SU-DHL-6 (cell line): ENCODE measurements around the gene C9orf43.

Experiments
- H2AFZ ChIP-seq: fragments of 200-600 bp; sonication (generic); 2 replicates; pipeline ENCODE4 v1.6.1; 2014; ENCODE audit warnings: low read depth, mild to moderate bottlenecking, moderate library complexity, mixed read lengths, antibody characterized with exemption, low read length; ENCODE audit not compliant: severe bottlenecking
- H3F3A ChIP-seq: fragments of 200-600 bp; shearing (Covaris generic); 2 replicates; pipeline ENCODE4 v1.6.0; 2016; ENCODE audit warnings: antibody characterized with exemption, mild to moderate bottlenecking; ENCODE audit not compliant: insufficient read depth
- H3K27ac ChIP-seq: fragments of 200-600 bp; sonication (generic); 2 replicates; pipeline ENCODE4 v1.5.1; 2016; ENCODE audit warnings: low read depth, mild to moderate bottlenecking, low read length, moderate library complexity, mixed read lengths
- H3K27me3 ChIP-seq: fragments of 200-600 bp; sonication (generic), shearing (Covaris generic); 2 replicates; pipeline ENCODE4 v1.6.0; 2014; ENCODE audit warnings: mild to moderate bottlenecking, low read length
- H3K36me3 ChIP-seq: fragments of 200-600 bp; sonication (generic); 2 replicates; pipeline ENCODE4 v1.6.1; 2014; ENCODE audit warnings: mild to moderate bottlenecking, low read length, mixed read lengths
- H3K4me2 ChIP-seq: fragments of 300-600, 200-600 bp; shearing (Covaris generic), sonication (generic); 2 replicates; pipeline ENCODE4 v1.6.0; 2014; ENCODE audit warnings: low read length, low read depth, mild to moderate bottlenecking; ENCODE audit not compliant: poor library complexity, severe bottlenecking
- H3K4me3 ChIP-seq: fragments of 200-600 bp; sonication (generic); 2 replicates; pipeline ENCODE4 v1.5.1; 2014; ENCODE audit warnings: antibody characterized with exemption, low read length, mild to moderate bottlenecking, mixed read lengths; ENCODE audit not compliant: insufficient read depth, poor library complexity, severe bottlenecking
- H3K79me2 ChIP-seq: fragments of 200-600 bp; sonication (generic); 2 replicates; pipeline ENCODE4 v1.6.1; 2014; ENCODE audit warnings: mild to moderate bottlenecking, low read length, moderate library complexity; ENCODE audit not compliant: insufficient read depth
- H3K9ac ChIP-seq: fragments of 200-600 bp; sonication (generic); 2 replicates; pipeline ENCODE4 v1.7.0; 2014; ENCODE audit warnings: mild to moderate bottlenecking, low read length
- H3K9me2 ChIP-seq: fragments of 200-600 bp; sonication (generic); replicated peaks from 2 replicates; pipeline ENCODE4 v1.6.1; 2014; ENCODE audit warnings: low read length; ENCODE audit not compliant: insufficient read depth
- H3K9me3 ChIP-seq: fragments of 200-600 bp; sonication (generic); 2 replicates; pipeline ENCODE4 v1.6.1; 2014; ENCODE audit warnings: low read length, mixed read lengths; ENCODE audit not compliant: insufficient read depth
- H4K20me1 ChIP-seq: fragments of 200-600 bp; sonication (generic); 2 replicates; pipeline ENCODE4 v1.6.1; 2014; ENCODE audit warnings: low read depth, mild to moderate bottlenecking, antibody characterized with exemption, low read length, moderate library complexity, mixed read lengths
- CTCF ChIP-seq: fragments of 200-600 bp; sonication (generic); IDR thresholded peaks from one replicate; pipeline ENCODE4 v1.5.1; 2017; ENCODE audit warnings: antibody characterized with exemption, mild to moderate bottlenecking, low read length, moderate library complexity; ENCODE audit not compliant: insufficient read depth, poor library complexity, severe bottlenecking
- EZH2phosphoT487 ChIP-seq: fragments of 200-600 bp; sonication (generic), shearing (Covaris generic); conservative IDR thresholded peaks from 2 replicates; pipeline ENCODE4 v1.6.1; 2018; ENCODE audit warnings: mild to moderate bottlenecking, antibody characterized with exemption, low read length, moderate library complexity, mixed read lengths

Gene C9orf43

GRCh38 chr9:113477661-113478060 lies 67.1 kb downstream of the C9orf43 start:
- Histone ChIP-seq H3K27ac (no peak overlapping the region), H3K9me3 (no peaks in the 10 kb centered on the region), H3K36me3 (no peaks in the 10 kb centered on the region), H3K4me2 (no peak overlapping the region), H4K20me1 (no peaks in the 10 kb centered on the region), H3K9me2 (no peaks in the 10 kb centered on the region), H3K9ac (no peak overlapping the region), H3F3A (no peaks in the 10 kb centered on the region), H3K27me3 (no peaks in the 10 kb centered on the region), H3K4me3 (no peak overlapping the region), H3K79me2 (no peaks in the 10 kb centered on the region), H2AFZ (no peak overlapping the region)
- no peak for TF ChIP-seq EZH2phosphoT487
- no peak for TF ChIP-seq CTCF

- H3K4me3 ChIP-seq: no peak overlapping the region
- no peak overlapping the region for H3K27ac ChIP-seq
- TF ChIP-seq CTCF (no peak), EZH2phosphoT487 (no peak)
- H3K9me2 ChIP-seq: no peaks in the 10 kb centered on the region
- H2AFZ ChIP-seq: no peak overlapping the region
- H3F3A ChIP-seq: no peaks in the 10 kb centered on the region
- H3K9ac ChIP-seq: no peak overlapping the region
- no peak overlapping the region for H3K4me2 ChIP-seq
- no peaks in the 10 kb centered on the region for H3K36me3 ChIP-seq
- H3K9me3 ChIP-seq: no peaks in the 10 kb centered on the region
- H3K27me3 ChIP-seq: no peaks in the 10 kb centered on the region
- no peaks in the 10 kb centered on the region for H4K20me1 ChIP-seq
- H3K79me2 ChIP-seq: no peaks in the 10 kb centered on the region
These were observed 68.7 kb downstream of the C9orf43 start for GRCh38 chr9:113479174-113479621.
